Activated effector memory CD4-positive, alpha-beta T cell treated with Interleukin-2 at 50 U/mL for 16 hours (primary cell): Measurements from ENCODE around the gene ARAP1.

Experiments used
- DNase-seq: peaks from one replicate; pipeline ENCODE4 v3.0.0-alpha.2; 2020

ARAP1 gene

GRCh38 chr11:72741849-72742512 lies 10.2 kb downstream of the ARAP1 start:
- DNase-seq = no peak

GRCh38 chr11:72741429-72741833 lies 10.8 kb downstream of the ARAP1 start:
- no peak for DNase-seq

GRCh38 chr11:72740562-72741428 lies 11.4 kb downstream of the ARAP1 start:
- no peak for DNase-seq

- DNase-seq = no peak
Measured at GRCh38 chr11:72740060-72740424, 12.2 kb downstream of the ARAP1 start.

GRCh38 chr11:72739240-72740059 lies 12.8 kb downstream of the ARAP1 start:
- DNase-seq = no peak

GRCh38 chr11:72738199-72739141 lies 13.7 kb downstream of the ARAP1 start:
- no peak for DNase-seq

- no peak for DNase-seq
Measured at GRCh38 chr11:72737336-72737735, 14.9 kb downstream of the ARAP1 start.

- peak; percentile 39 for DNase-seq
Measured at GRCh38 chr11:72736452-72737069, 15.6 kb downstream of the ARAP1 start.

- no peak for DNase-seq
Measured at GRCh38 chr11:72735495-72736027, 16.6 kb downstream of the ARAP1 start.

GRCh38 chr11:72732329-72732728 lies 19.9 kb downstream of the ARAP1 start:
- DNase-seq = no peak

- DNase-seq = no peak
Measured at GRCh38 chr11:72730737-72731136, 21.5 kb downstream of the ARAP1 start.

- DNase-seq = no peak
Measured at GRCh38 chr11:72730243-72730642, 22.0 kb downstream of the ARAP1 start.

GRCh38 chr11:72727521-72727920 lies 24.7 kb downstream of the ARAP1 start:
- no peak for DNase-seq

GRCh38 chr11:72726266-72727220 lies 25.7 kb downstream of the ARAP1 start:
- no peak for DNase-seq

- DNase-seq = no peak
Measured at GRCh38 chr11:72725724-72726028, 26.5 kb downstream of the ARAP1 start.

- DNase-seq = peak; percentile 59
Measured at GRCh38 chr11:72724851-72725723, 27.1 kb downstream of the ARAP1 start.

GRCh38 chr11:72724021-72724551 lies 28.1 kb downstream of the ARAP1 start:
- no peak for DNase-seq

GRCh38 chr11:72723508-72723907 lies 28.7 kb downstream of the ARAP1 start:
- no peak for DNase-seq

GRCh38 chr11:72722050-72722748 lies 30.0 kb downstream of the ARAP1 start:
- DNase-seq = peak; percentile 82
